ENCODE results near the gene LRCH4. TPM values are rescaled to one million over a fixed set of nuclear protein-coding genes. Genes with fewer than 3 reads are reported as not detected.

The LRCH4 gene
- total RNA-seq, 4 donors from 2014 or later: 28.0 to 73.6 (median 51.3) TPM

GRCh38 chr7:100568896-100569844 lies 16.8 kb downstream of the LRCH4 start:
- TF ChIP-seq CTCF (IDR thresholded peaks at IDR 0.05; ENCODE audit: low read depth): no peak

- TF ChIP-seq CTCF (IDR thresholded peaks at IDR 0.05; ENCODE audit: low read depth): no peak
These were observed 17.6 kb downstream of the LRCH4 start for GRCh38 chr7:100568176-100568895.

GRCh38 chr7:100567751-100568175 lies 18.2 kb downstream of the LRCH4 start:
- TF ChIP-seq CTCF (IDR thresholded peaks at IDR 0.05; ENCODE audit: low read depth): no peak

GRCh38 chr7:100567031-100567730 lies 18.7 kb downstream of the LRCH4 start:
- no peak for TF ChIP-seq CTCF (IDR thresholded peaks at IDR 0.05; ENCODE audit: low read depth)

GRCh38 chr7:100566018-100566531 lies 19.9 kb downstream of the LRCH4 start:
- TF ChIP-seq CTCF (IDR thresholded peaks at IDR 0.05; ENCODE audit: low read depth): no peak

- no peak for TF ChIP-seq CTCF (IDR thresholded peaks at IDR 0.05; ENCODE audit: low read depth)
These were observed 20.8 kb downstream of the LRCH4 start for GRCh38 chr7:100565133-100565571.
